Neural cell (in vitro differentiated cells): ENCODE measurements around the gene ITGB5. TPM values are rescaled to one million over a fixed set of nuclear protein-coding genes. Genes with fewer than 3 reads are reported as not detected.

ENCODE experiments used
- H2AFZ ChIP-seq: fragments of 200-600, 300-800 bp; sonication (generic), shearing (Covaris generic); 2 replicates; pipeline ENCODE4 v1.6.0; 2014; ENCODE audit warnings: low read depth, mild to moderate bottlenecking, antibody characterized with exemption, low read length, moderate library complexity
- H3F3A ChIP-seq: fragments of 200-600 bp; shearing (Covaris generic); 2 replicates; pipeline ENCODE4 v1.6.1; 2016; ENCODE audit warnings: mild to moderate bottlenecking, moderate library complexity, mixed read lengths, antibody characterized with exemption, low read length; ENCODE audit not compliant: insufficient read depth, poor library complexity, severe bottlenecking
- H3K27ac ChIP-seq: fragments of 200-600, 300-800 bp; sonication (generic), shearing (Covaris generic); 2 replicates; pipeline ENCODE4 v1.5.1; 2014; ENCODE audit warnings: mild to moderate bottlenecking, low read length, moderate library complexity
- H3K27me3 ChIP-seq: fragments of 300-800, 200-600 bp; sonication (generic), shearing (Covaris generic); 2 replicates; pipeline ENCODE4 v1.6.0; 2014; ENCODE audit warnings: mild to moderate bottlenecking, low read depth, low read length, moderate library complexity; ENCODE audit not compliant: insufficient read depth
- H3K36me3 ChIP-seq: fragments of 300-800, 200-600 bp; sonication (generic), shearing (Covaris generic); 2 replicates; pipeline ENCODE4 v1.5.1; 2014; ENCODE audit warnings: mild to moderate bottlenecking, antibody characterized with exemption, low read length, moderate library complexity; ENCODE audit not compliant: insufficient read depth
- H3K4me2 ChIP-seq: fragments of 300-800, 200-600 bp; sonication (generic), shearing (Covaris generic); 2 replicates; pipeline ENCODE4 v1.6.0; 2014; ENCODE audit warnings: mild to moderate bottlenecking, low read length
- H3K4me3 ChIP-seq: fragments of 300-800, 200-600 bp; sonication (generic), shearing (Covaris generic); 2 replicates; pipeline ENCODE4 v1.5.1; 2014; ENCODE audit warnings: mild to moderate bottlenecking, low read length, moderate library complexity
- H3K79me2 ChIP-seq: fragments of 200-600 bp; shearing (Covaris generic); replicated peaks from 2 replicates; pipeline ENCODE4 v1.6.0; 2014; ENCODE audit warnings: mild to moderate bottlenecking, low read length, moderate library complexity; ENCODE audit not compliant: insufficient read depth
- H3K9ac ChIP-seq: fragments of 300-800, 200-600 bp; sonication (generic), shearing (Covaris generic); 2 replicates; pipeline ENCODE4 v1.6.1; 2016; ENCODE audit warnings: mild to moderate bottlenecking, low read length, mixed read lengths
- H3K9me2 ChIP-seq: fragments of 200-600 bp; shearing (Covaris generic); 2 replicates; pipeline ENCODE4 v1.6.1; 2016; ENCODE audit warnings: mild to moderate bottlenecking, low read length, mixed read lengths; ENCODE audit not compliant: insufficient read depth
- H3K9me3 ChIP-seq: fragments of 200-600, 300-800 bp; sonication (generic), shearing (Covaris generic); 2 replicates; pipeline ENCODE4 v1.6.1; 2016; ENCODE audit warnings: mild to moderate bottlenecking, mixed run types, low read length, moderate library complexity, mixed read lengths
- H4K20me1 ChIP-seq: fragments of 200-600 bp; shearing (Covaris generic); 2 replicates; pipeline ENCODE4 v1.6.1; 2016; ENCODE audit warnings: mild to moderate bottlenecking, mixed run types; ENCODE audit not compliant: insufficient read depth
- EP300 ChIP-seq: fragments of 450-650 bp; conservative IDR thresholded peaks from 2 replicates; pipeline ENCODE4 v1.6.1; 2014; ENCODE audit warnings: antibody characterized with exemption, mild to moderate bottlenecking, moderate library complexity; ENCODE audit not compliant: poor library complexity, severe bottlenecking
- EZH2 ChIP-seq: fragments of 200-600, 300-800 bp; shearing (Covaris generic), sonication (generic); IDR thresholded peaks from 2 replicates; pipeline ENCODE4 v1.6.1; 2014; ENCODE audit warnings: antibody characterized with exemption, low read length, borderline replicate concordance, mild to moderate bottlenecking; ENCODE audit not compliant: insufficient read depth, poor library complexity, severe bottlenecking
- MXI1 ChIP-seq: fragments of 450-650 bp; conservative IDR thresholded peaks from 2 replicates; pipeline ENCODE4 v1.6.1; 2014; ENCODE audit warnings: antibody characterized with exemption, mild to moderate bottlenecking; ENCODE audit not compliant: poor library complexity, severe bottlenecking
- POLR2AphosphoS5 ChIP-seq: IDR thresholded peaks from 2 replicates; pipeline ENCODE4 v1.6.1; 2012
- RAD21 ChIP-seq: fragments of 450-650 bp; conservative IDR thresholded peaks from 2 replicates; pipeline ENCODE4 v1.6.1; 2014; ENCODE audit warnings: antibody characterized with exemption, mild to moderate bottlenecking, moderate library complexity
- SMC3 ChIP-seq: fragments of 450-650 bp; conservative IDR thresholded peaks from 2 replicates; pipeline ENCODE4 v1.6.1; 2014; ENCODE audit warnings: antibody characterized with exemption, mild to moderate bottlenecking, moderate library complexity; ENCODE audit not compliant: poor library complexity
- TAF1 ChIP-seq: IDR thresholded peaks from 2 replicates; pipeline ENCODE4 v1.6.1; 2012; ENCODE audit warnings: low read depth
- polyA plus RNA-seq: library from polyadenylated mRNA; depleted of rRNA; stranded (reverse); fragments of >200 nt; gene quantifications from 2 replicates; pipeline ENCODE4 v1.2.3, GENCODE V29; 2014
- TF ChIP-seq, protein P1 (sequence below): IDR thresholded peaks from 2 replicates; pipeline ENCODE4 v1.6.1; 2012; ENCODE audit warnings: borderline replicate concordance
- TF ChIP-seq, protein P2 (sequence below): fragments of 450-650 bp; IDR thresholded peaks from 2 replicates; pipeline ENCODE4 v1.5.1; 2014; ENCODE audit warnings: antibody characterized with exemption, mild to moderate bottlenecking, moderate library complexity; ENCODE audit not compliant: poor library complexity, severe bottlenecking

Gene ITGB5
- polyA plus RNA-seq, 1 donor from 2014 or later = 1.2 TPM

DNA sequence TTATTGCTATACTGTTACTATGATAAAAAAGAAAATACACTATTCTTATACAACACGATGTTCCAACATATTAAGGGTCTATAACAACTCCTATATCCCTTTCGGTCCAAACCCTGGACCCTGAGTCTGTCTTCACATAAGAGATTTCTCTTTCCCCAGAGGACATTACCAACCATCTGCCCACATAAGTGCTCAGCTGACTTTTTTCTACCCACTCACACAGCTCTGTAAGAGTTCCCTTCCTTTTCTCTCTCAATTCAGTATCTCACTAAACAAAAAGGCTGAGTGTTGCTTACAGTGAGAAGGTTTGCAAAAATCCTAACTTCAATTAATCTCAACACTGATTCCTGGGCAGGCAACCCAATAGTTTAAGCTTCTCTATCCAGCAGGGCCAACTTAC, 30.5 kb downstream of the ITGB5 start:
- H3K4me2 ChIP-seq = no peak overlapping the region
- H3K9me3 ChIP-seq = no peaks in the 10 kb centered on the region
- H4K20me1 ChIP-seq = no peaks in the 10 kb centered on the region
- H3K27me3 ChIP-seq = no peaks in the 10 kb centered on the region
- H3K9me2 ChIP-seq = no peaks in the 10 kb centered on the region
- TF ChIP-seq EZH2 (no peak), POLR2AphosphoS5 (no peak), MXI1 (no peak), SMC3 (no peak)
- TF ChIP-seq, protein P1, sequence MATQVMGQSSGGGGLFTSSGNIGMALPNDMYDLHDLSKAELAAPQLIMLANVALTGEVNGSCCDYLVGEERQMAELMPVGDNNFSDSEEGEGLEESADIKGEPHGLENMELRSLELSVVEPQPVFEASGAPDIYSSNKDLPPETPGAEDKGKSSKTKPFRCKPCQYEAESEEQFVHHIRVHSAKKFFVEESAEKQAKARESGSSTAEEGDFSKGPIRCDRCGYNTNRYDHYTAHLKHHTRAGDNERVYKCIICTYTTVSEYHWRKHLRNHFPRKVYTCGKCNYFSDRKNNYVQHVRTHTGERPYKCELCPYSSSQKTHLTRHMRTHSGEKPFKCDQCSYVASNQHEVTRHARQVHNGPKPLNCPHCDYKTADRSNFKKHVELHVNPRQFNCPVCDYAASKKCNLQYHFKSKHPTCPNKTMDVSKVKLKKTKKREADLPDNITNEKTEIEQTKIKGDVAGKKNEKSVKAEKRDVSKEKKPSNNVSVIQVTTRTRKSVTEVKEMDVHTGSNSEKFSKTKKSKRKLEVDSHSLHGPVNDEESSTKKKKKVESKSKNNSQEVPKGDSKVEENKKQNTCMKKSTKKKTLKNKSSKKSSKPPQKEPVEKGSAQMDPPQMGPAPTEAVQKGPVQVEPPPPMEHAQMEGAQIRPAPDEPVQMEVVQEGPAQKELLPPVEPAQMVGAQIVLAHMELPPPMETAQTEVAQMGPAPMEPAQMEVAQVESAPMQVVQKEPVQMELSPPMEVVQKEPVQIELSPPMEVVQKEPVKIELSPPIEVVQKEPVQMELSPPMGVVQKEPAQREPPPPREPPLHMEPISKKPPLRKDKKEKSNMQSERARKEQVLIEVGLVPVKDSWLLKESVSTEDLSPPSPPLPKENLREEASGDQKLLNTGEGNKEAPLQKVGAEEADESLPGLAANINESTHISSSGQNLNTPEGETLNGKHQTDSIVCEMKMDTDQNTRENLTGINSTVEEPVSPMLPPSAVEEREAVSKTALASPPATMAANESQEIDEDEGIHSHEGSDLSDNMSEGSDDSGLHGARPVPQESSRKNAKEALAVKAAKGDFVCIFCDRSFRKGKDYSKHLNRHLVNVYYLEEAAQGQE = no peak
- no peak overlapping the region for H3K27ac ChIP-seq
- no peak overlapping the region for H3K4me3 ChIP-seq
- no peak overlapping the region for H2AFZ ChIP-seq
- no peaks in the 10 kb centered on the region for H3K79me2 ChIP-seq
- H3F3A ChIP-seq = no peaks in the 10 kb centered on the region
- no peaks in the 10 kb centered on the region for H3K36me3 ChIP-seq
- no peak overlapping the region for H3K9ac ChIP-seq

GRCh38 chr3:124854009-124854408, 33.2 kb downstream of the ITGB5 start:
- TF ChIP-seq EP300 = no peak
- TF ChIP-seq RAD21 = no peak
- no peak for TF ChIP-seq POLR2AphosphoS5
- TF ChIP-seq, protein P2, sequence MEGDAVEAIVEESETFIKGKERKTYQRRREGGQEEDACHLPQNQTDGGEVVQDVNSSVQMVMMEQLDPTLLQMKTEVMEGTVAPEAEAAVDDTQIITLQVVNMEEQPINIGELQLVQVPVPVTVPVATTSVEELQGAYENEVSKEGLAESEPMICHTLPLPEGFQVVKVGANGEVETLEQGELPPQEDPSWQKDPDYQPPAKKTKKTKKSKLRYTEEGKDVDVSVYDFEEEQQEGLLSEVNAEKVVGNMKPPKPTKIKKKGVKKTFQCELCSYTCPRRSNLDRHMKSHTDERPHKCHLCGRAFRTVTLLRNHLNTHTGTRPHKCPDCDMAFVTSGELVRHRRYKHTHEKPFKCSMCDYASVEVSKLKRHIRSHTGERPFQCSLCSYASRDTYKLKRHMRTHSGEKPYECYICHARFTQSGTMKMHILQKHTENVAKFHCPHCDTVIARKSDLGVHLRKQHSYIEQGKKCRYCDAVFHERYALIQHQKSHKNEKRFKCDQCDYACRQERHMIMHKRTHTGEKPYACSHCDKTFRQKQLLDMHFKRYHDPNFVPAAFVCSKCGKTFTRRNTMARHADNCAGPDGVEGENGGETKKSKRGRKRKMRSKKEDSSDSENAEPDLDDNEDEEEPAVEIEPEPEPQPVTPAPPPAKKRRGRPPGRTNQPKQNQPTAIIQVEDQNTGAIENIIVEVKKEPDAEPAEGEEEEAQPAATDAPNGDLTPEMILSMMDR = no peak
- no peak for TF ChIP-seq TAF1
- TF ChIP-seq SMC3 = no peak
- TF ChIP-seq, protein P1 = no peak
- TF ChIP-seq EZH2 = no peak
- no peak for TF ChIP-seq MXI1
- Histone ChIP-seq H2AFZ (no peak overlapping the region), H3F3A (no peaks in the 10 kb centered on the region), H3K79me2 (no peaks in the 10 kb centered on the region), H3K9me3 (no peaks in the 10 kb centered on the region), H3K4me2 (no peak overlapping the region), H3K27me3 (no peaks in the 10 kb centered on the region), H3K9ac (no peak overlapping the region), H3K9me2 (no peaks in the 10 kb centered on the region), H3K27ac (no peak overlapping the region), H4K20me1 (no peaks in the 10 kb centered on the region), H3K36me3 (no peaks in the 10 kb centered on the region), H3K4me3 (no peak overlapping the region)
